Muscle layer of colon (tissue), 2 donors: Measurements from ENCODE around the gene RNF44.

Experiments used
- H3K27ac ChIP-seq: one replicate; pipeline ENCODE4 v1.7.0; 2013; ENCODE audit warnings: low read depth, mild to moderate bottlenecking, low read length, moderate library complexity
- H3K27me3 ChIP-seq, 2 donors: one replicate each; pipeline ENCODE4 v1.7.0; 2013; ENCODE audit warnings: low read length in 2 of 2, mild to moderate bottlenecking in 2 of 2; ENCODE audit not compliant: insufficient read depth in 2 of 2, control insufficient read depth in 1 of 2
- H3K36me3 ChIP-seq: one replicate; pipeline ENCODE4 v1.7.0; 2013; ENCODE audit warnings: mild to moderate bottlenecking, low read length; ENCODE audit not compliant: insufficient read depth
- H3K4me1 ChIP-seq: one replicate; pipeline ENCODE4 v1.7.0; 2013; ENCODE audit warnings: mild to moderate bottlenecking, low read length; ENCODE audit not compliant: insufficient read depth
- H3K4me3 ChIP-seq, 2 donors: one replicate each; pipeline ENCODE4 v1.7.0; 2013; ENCODE audit warnings: low read length in 2 of 2, low read depth in 1 of 2, mild to moderate bottlenecking in 1 of 2, moderate library complexity in 1 of 2
- H3K9ac ChIP-seq: one replicate; pipeline ENCODE4 v1.7.0; 2013; ENCODE audit warnings: low read length
- H3K9me3 ChIP-seq: one replicate; pipeline ENCODE4 v1.7.0; 2013; ENCODE audit warnings: mild to moderate bottlenecking, low read length
- donor health status: abdominal sarcoma.
- donor health status: Adenocarcinoma of cecum.

RNF44 gene

GRCh38 chr5:176508603-176509002, 28.6 kb downstream of the RNF44 start:
- no peaks in the 10 kb centered on the region for H3K4me1 ChIP-seq
- H3K27me3 ChIP-seq: no peaks in the 10 kb centered on the region
- H3K9me3 ChIP-seq: no peaks in the 10 kb centered on the region
- H3K27ac ChIP-seq: no peak overlapping the region
- no peak overlapping the region for H3K9ac ChIP-seq
- no peak overlapping the region for H3K4me3 ChIP-seq
- peaks cover 44% of the 10 kb centered on the region for H3K36me3 ChIP-seq

- Histone ChIP-seq H3K36me3 (peaks cover 50% of the 10 kb centered on the region), H3K27me3 (no peaks in the 10 kb centered on the region), H3K4me3 (no peak overlapping the region), H3K9me3 (no peaks in the 10 kb centered on the region), H3K9ac (no peak overlapping the region), H3K4me1 (no peaks in the 10 kb centered on the region), H3K27ac (no peak overlapping the region)
Observed at GRCh38 chr5:176507911-176508310, 29.3 kb downstream of the RNF44 start.

- H3K9me3 ChIP-seq: no peaks in the 10 kb centered on the region
- H3K27ac ChIP-seq: no peak overlapping the region
- H3K9ac ChIP-seq: no peak overlapping the region
- H3K4me3 ChIP-seq: no peak overlapping the region
- H3K36me3 ChIP-seq: peaks cover 76% of the 10 kb centered on the region
- no peaks in the 10 kb centered on the region for H3K27me3 ChIP-seq
- no peaks in the 10 kb centered on the region for H3K4me1 ChIP-seq
Observed at GRCh38 chr5:176503496-176503895, 33.7 kb downstream of the RNF44 start.

- no peaks in the 10 kb centered on the region for H3K9me3 ChIP-seq
- no peak overlapping the region for H3K9ac ChIP-seq
- H3K27ac ChIP-seq: no peak overlapping the region
- no peak overlapping the region for H3K4me3 ChIP-seq
- no peaks in the 10 kb centered on the region for H3K27me3 ChIP-seq
- peaks cover 72% of the 10 kb centered on the region for H3K36me3 ChIP-seq
- H3K4me1 ChIP-seq: no peaks in the 10 kb centered on the region
Observed at GRCh38 chr5:176501333-176501732, 35.9 kb downstream of the RNF44 start.

- no peak overlapping the region for H3K4me3 ChIP-seq
- H3K27me3 ChIP-seq: no peaks in the 10 kb centered on the region
- H3K9me3 ChIP-seq: no peaks in the 10 kb centered on the region
- no peak overlapping the region for H3K9ac ChIP-seq
- H3K27ac ChIP-seq: no peak overlapping the region
- peaks cover 78% of the 10 kb centered on the region for H3K36me3 ChIP-seq
- H3K4me1 ChIP-seq: no peaks in the 10 kb centered on the region
Observed at GRCh38 chr5:176500511-176500910, 36.7 kb downstream of the RNF44 start.

GRCh38 chr5:176499273-176499672, 37.9 kb downstream of the RNF44 start:
- no peaks in the 10 kb centered on the region for H3K9me3 ChIP-seq
- H3K4me3 ChIP-seq: no peak overlapping the region
- no peak overlapping the region for H3K27ac ChIP-seq
- H3K9ac ChIP-seq: no peak overlapping the region
- H3K4me1 ChIP-seq: no peaks in the 10 kb centered on the region
- no peaks in the 10 kb centered on the region for H3K27me3 ChIP-seq
- H3K36me3 ChIP-seq: peaks cover 78% of the 10 kb centered on the region

GRCh38 chr5:176497852-176498251, 39.4 kb downstream of the RNF44 start:
- Histone ChIP-seq H3K9me3 (no peaks in the 10 kb centered on the region), H3K9ac (no peak overlapping the region), H3K36me3 (peaks cover 80% of the 10 kb centered on the region), H3K4me1 (no peaks in the 10 kb centered on the region), H3K27me3 (no peaks in the 10 kb centered on the region), H3K27ac (no peak overlapping the region), H3K4me3 (no peak overlapping the region)

GRCh38 chr5:176492431-176492830, 44.8 kb downstream of the RNF44 start:
- Histone ChIP-seq H3K4me1 (peaks cover 8% of the 10 kb centered on the region), H3K27ac (no peak overlapping the region), H3K27me3 (no peaks in the 10 kb centered on the region), H3K4me3 (no peak overlapping the region), H3K9ac (no peak overlapping the region), H3K36me3 (peaks cover 61% of the 10 kb centered on the region), H3K9me3 (no peaks in the 10 kb centered on the region)

GRCh38 chr5:176491901-176492300, 45.3 kb downstream of the RNF44 start:
- Histone ChIP-seq H3K4me3 (no peak overlapping the region), H3K27me3 (no peaks in the 10 kb centered on the region), H3K36me3 (peaks cover 56% of the 10 kb centered on the region), H3K4me1 (peaks cover 8% of the 10 kb centered on the region), H3K9me3 (no peaks in the 10 kb centered on the region), H3K27ac (no peak overlapping the region), H3K9ac (no peak overlapping the region)

GRCh38 chr5:176491101-176491502, 46.1 kb downstream of the RNF44 start:
- H3K27ac ChIP-seq: no peak overlapping the region
- no peaks in the 10 kb centered on the region for H3K27me3 ChIP-seq
- no peak overlapping the region for H3K9ac ChIP-seq
- no peaks in the 10 kb centered on the region for H3K9me3 ChIP-seq
- H3K4me1 ChIP-seq: peaks cover 8% of the 10 kb centered on the region
- H3K4me3 ChIP-seq: no peak overlapping the region
- H3K36me3 ChIP-seq: peaks cover 50% of the 10 kb centered on the region

GRCh38 chr5:176490301-176490700, 46.9 kb downstream of the RNF44 start:
- Histone ChIP-seq H3K4me1 (peaks cover 8% of the 10 kb centered on the region), H3K27ac (no peak overlapping the region), H3K4me3 (no peak overlapping the region), H3K9ac (no peak overlapping the region), H3K27me3 (no peaks in the 10 kb centered on the region), H3K9me3 (no peaks in the 10 kb centered on the region), H3K36me3 (peaks cover 47% of the 10 kb centered on the region)

GRCh38 chr5:176489077-176489476, 48.1 kb downstream of the RNF44 start:
- Histone ChIP-seq H3K9me3 (no peaks in the 10 kb centered on the region), H3K4me3 (no peak overlapping the region), H3K27me3 (no peaks in the 10 kb centered on the region), H3K9ac (no peak overlapping the region), H3K36me3 (peaks cover 39% of the 10 kb centered on the region), H3K4me1 (peaks cover 8% of the 10 kb centered on the region), H3K27ac (no peak overlapping the region)
